Breast epithelium (tissue), 3 donors: ENCODE measurements around the gene FGD2.

Experiments used
- CTCF ChIP-seq, 3 donors: fragments of 450-650 bp; IDR thresholded peaks; one replicate each; pipeline ENCODE4 v1.5.1; 2016 to 2017; ENCODE audit warnings: antibody characterized with exemption in 3 of 3, mild to moderate bottlenecking in 3 of 3, moderate library complexity in 3 of 3
- POLR2A ChIP-seq: fragments of 450-650 bp; IDR thresholded peaks from one replicate; pipeline ENCODE4 v1.6.1; 2016; ENCODE audit warnings: antibody characterized with exemption, mild to moderate bottlenecking, moderate library complexity
- POLR2AphosphoS5 ChIP-seq, 3 donors: sonication (generic); formaldehyde crosslinking; IDR thresholded peaks; one replicate each; pipeline ENCODE4 v1.6.1; 2017; ENCODE audit warnings: antibody characterized with exemption in 3 of 3

- TF ChIP-seq CTCF (IDR thresholded peaks at IDR 0.05) (no peak), POLR2A (no peak), POLR2AphosphoS5 (IDR thresholded peaks at IDR 0.05) (no peak)
Observed at GRCh38 chr6:36968266-36968977, 37.0 kb upstream of the FGD2 start.
